Uterine smooth muscle cell (primary cell): ENCODE data around the gene CNTN5. TPM values are rescaled to one million over a fixed set of nuclear protein-coding genes. Genes with fewer than 3 reads are reported as not detected.

Experiments
- total RNA-seq: library from RNA; depleted of rRNA; stranded (reverse); fragments of >200 nt; gene quantifications from 2 replicates; pipeline ENCODE4 v1.2.3, GENCODE V29; 2014

Gene CNTN5
- total RNA-seq: not detected in 2 replicates

DNA sequence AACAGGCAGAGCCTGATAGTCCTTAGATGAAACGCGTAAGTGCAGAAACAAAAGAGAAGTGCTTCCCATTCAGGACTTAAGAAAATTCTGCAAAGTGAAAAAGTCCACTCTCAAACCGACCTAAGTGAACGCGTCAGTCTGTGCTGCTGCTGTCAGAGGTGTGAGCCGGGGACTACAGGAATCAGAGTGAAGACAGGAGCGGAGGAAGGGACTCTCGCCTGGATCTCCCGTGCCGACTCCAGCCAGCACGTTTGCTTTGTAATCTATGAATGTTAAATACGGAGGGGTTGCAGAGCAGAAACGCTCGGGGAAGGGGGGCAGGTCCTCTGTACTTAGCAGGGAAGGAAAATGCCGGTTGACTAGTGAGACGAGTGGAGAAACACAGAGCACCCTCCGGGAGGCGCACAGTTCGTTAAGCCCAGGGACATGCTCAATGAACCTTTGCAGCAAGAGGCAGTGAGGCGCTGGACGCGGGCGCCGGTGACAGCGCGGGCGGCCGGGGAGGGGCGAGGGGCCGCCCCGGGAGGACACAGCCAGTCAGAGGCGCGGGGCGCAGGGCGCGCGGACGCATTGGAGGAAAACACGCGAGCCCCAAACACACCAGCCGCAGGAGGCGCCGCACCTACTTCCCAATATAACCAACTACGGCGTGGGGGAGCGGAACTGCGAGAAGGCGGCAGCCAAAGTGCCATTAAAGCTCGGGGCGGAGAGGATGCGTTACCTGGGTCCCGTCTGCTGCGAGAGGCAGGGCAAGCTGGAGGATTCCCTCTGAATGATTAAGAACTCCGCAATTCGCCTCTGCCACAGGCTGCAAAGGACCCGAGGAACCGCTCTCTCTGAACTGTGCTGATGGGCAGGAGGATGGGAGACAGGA lies at the start of gene CNTN5:
Gene CNTN5 (plus strand): TSS at position 598 of the 874 bp plus-strand sequence.

